NT2/D1 (cell line): ENCODE results near the gene MRPS2.

ENCODE experiments used
- SUZ12 ChIP-seq: IDR thresholded peaks from 2 replicates; pipeline ENCODE4 v1.6.1; 2011; ENCODE audit not compliant: insufficient read length, insufficient read depth; ENCODE audit errors: extremely low read depth
- YY1 ChIP-seq: IDR thresholded peaks from 2 replicates; pipeline ENCODE4 v1.6.1; 2011; ENCODE audit not compliant: insufficient read length, insufficient read depth
- ZNF274 ChIP-seq: IDR thresholded peaks from 2 replicates; pipeline ENCODE4 v1.6.1; 2011; ENCODE audit warnings: mild to moderate bottlenecking, low read depth, low read length

GRCh38 chr9:135500525-135501260 is at the start of gene MRPS2:
- TF ChIP-seq ZNF274 (no peak), SUZ12 (no peak), YY1 (peak; percentile 53)
